Stimulated activated CD8-positive, alpha-beta memory T cell treated with anti-CD3 and anti-CD28 coated beads, Interleukin-15, amount 100 ng/mL, for 24 hours (primary cell): ENCODE measurements around the gene RECQL5.
A peak's percentile ranks its signal among the peaks of the same experiment; 100 is the strongest.
"Not testable (repeated sequence)": the region's sequence is repeated elsewhere in the genome, so short reads cannot be mapped to it uniquely, and the experiment has no call there.

Experiments
- DNase-seq: peaks from one replicate; pipeline ENCODE4 v3.0.0-alpha.2; 2020; ENCODE audit warnings: low read depth

RECQL5 gene

GRCh38 chr17:75591722-75592302, 75.1 kb downstream of the RECQL5 start:
- no peak for DNase-seq

- DNase-seq, result no peak
Measured at GRCh38 chr17:75590849-75591721, 75.9 kb downstream of the RECQL5 start.

GRCh38 chr17:75590314-75590761, 76.6 kb downstream of the RECQL5 start:
- no peak for DNase-seq

- DNase-seq, result no peak
Measured at GRCh38 chr17:75589919-75590303, 77.0 kb downstream of the RECQL5 start.

- DNase-seq, result peak; percentile 98
Measured at GRCh38 chr17:75589012-75589918, 77.7 kb downstream of the RECQL5 start.

- DNase-seq, result no peak
Measured at GRCh38 chr17:75588596-75589011, 78.3 kb downstream of the RECQL5 start.

- DNase-seq, result no peak
Measured at GRCh38 chr17:75587675-75588595, 79.0 kb downstream of the RECQL5 start, which contains the start of gene MYO15B. MYO15B (plus strand) TSS chr17:75587800; CDS start chr17:75588058, 258 bp downstream.

GRCh38 chr17:75584849-75585175, 82.1 kb downstream of the RECQL5 start:
- DNase-seq, result no peak

- not testable (repeated sequence) for DNase-seq
Measured at GRCh38 chr17:75583197-75583596, 83.8 kb downstream of the RECQL5 start.

- DNase-seq, result not testable (repeated sequence)
Measured at GRCh38 chr17:75581121-75581725, 85.7 kb downstream of the RECQL5 start.
